Fibroblast of lung (primary cell): ENCODE results near the gene CYP2C19. TPM values are rescaled to one million over a fixed set of nuclear protein-coding genes. Genes with fewer than 3 reads are reported as not detected.

Experiments
- DNase-seq, 2 donors: peaks; one replicate each; pipeline versions ENCODE4 v3.0.0 to v3.0.0-alpha.2; 2010; ENCODE audit warnings: low read depth in 2 of 2
- H2AFZ ChIP-seq: 2 replicates; pipeline ENCODE4 v1.5.1; 2012; ENCODE audit warnings: low read length, control low read depth, inconsistent platforms
- H3K27ac ChIP-seq: 2 replicates; pipeline ENCODE4 v1.5.1; 2011; ENCODE audit warnings: low read length, control low read depth; ENCODE audit not compliant: insufficient read depth
- H3K27me3 ChIP-seq: 2 replicates; pipeline ENCODE4 v1.5.1; 2011; ENCODE audit warnings: mild to moderate bottlenecking, low read length; ENCODE audit not compliant: control insufficient read depth, insufficient read depth
- H3K36me3 ChIP-seq: 2 replicates; pipeline ENCODE4 v1.5.1; 2011; ENCODE audit warnings: low read length; ENCODE audit not compliant: control insufficient read depth, insufficient read depth
- H3K4me1 ChIP-seq: 2 replicates; pipeline ENCODE4 v1.5.1; 2011; ENCODE audit warnings: low read length; ENCODE audit not compliant: control insufficient read depth, insufficient read depth; ENCODE audit errors: extremely low read depth
- H3K4me2 ChIP-seq: 2 replicates; pipeline ENCODE4 v1.5.1; 2011; ENCODE audit warnings: low read length, control low read depth; ENCODE audit not compliant: insufficient read depth; ENCODE audit errors: extremely low read depth
- H3K4me3 ChIP-seq, 4 experiments: fragments of 200-600 bp in 1 of 4; sonication (generic) in 1 of 4; replicated peaks in 1 of 4; 2 replicates each; pipeline ENCODE4 v1.5.1; 2011 to 2016; ENCODE audit warnings: low read length in 4 of 4, low read depth in 3 of 4, mild to moderate bottlenecking in 3 of 4, control low read depth in 2 of 4, inconsistent platforms in 1 of 4, mixed read lengths in 1 of 4; ENCODE audit not compliant: insufficient read depth in 1 of 4; ENCODE audit errors: control extremely low read depth in 1 of 4
- H3K79me2 ChIP-seq: 2 replicates; pipeline ENCODE4 v1.5.1; 2012; ENCODE audit warnings: mild to moderate bottlenecking, low read length, inconsistent platforms; ENCODE audit not compliant: control insufficient read depth, insufficient read depth
- H3K9ac ChIP-seq: 2 replicates; pipeline ENCODE4 v1.5.1; 2011; ENCODE audit warnings: mild to moderate bottlenecking, low read length, control low read depth; ENCODE audit not compliant: insufficient read depth
- H3K9me3 ChIP-seq: 2 replicates; pipeline ENCODE4 v1.5.1; 2012; ENCODE audit warnings: low read depth, low read length; ENCODE audit not compliant: control insufficient read depth, insufficient read depth
- H4K20me1 ChIP-seq: 2 replicates; pipeline ENCODE4 v1.5.1; 2011; ENCODE audit warnings: low read length; ENCODE audit not compliant: control insufficient read depth, insufficient read depth; ENCODE audit errors: extremely low read depth
- EZH2 ChIP-seq: IDR thresholded peaks from 2 replicates; pipeline ENCODE4 v1.5.1; 2012; ENCODE audit warnings: low read length, control low read depth, mild to moderate bottlenecking; ENCODE audit errors: missing control alignments
- polyA plus RNA-seq, 2 donors: library from polyadenylated mRNA; depleted of rRNA in 1 of 2; stranded (reverse) in 1 of 2; unstranded in 1 of 2; fragments of >200 nt; gene quantifications; 2 replicates each; pipeline ENCODE4 v1.2.1, GENCODE V29; 2011 to 2012; ENCODE audit warnings: missing spikeins in 1 of 2
- total RNA-seq: library from RNA; depleted of rRNA; stranded (reverse); fragments of >200 nt; gene quantifications from 2 replicates; pipeline ENCODE4 v1.2.1, GENCODE V29; 2014
- TF ChIP-seq, protein P1 (sequence below), 2 donors: IDR thresholded peaks in 1 of 2; conservative IDR thresholded peaks in 1 of 2; 1 replicate in 1 of 2; 2 replicates in 1 of 2; pipeline ENCODE4 v1.5.1; 2011 to 2012; ENCODE audit warnings: low read length in 2 of 2, control low read depth in 1 of 2, inconsistent platforms in 1 of 2, low read depth in 1 of 2, mild to moderate bottlenecking in 1 of 2

The CYP2C19 gene
- total and polyA plus RNA-seq, 2 donors (not counting 1 experiment from before 2014, with no cell fraction given), result not detected

DNA sequence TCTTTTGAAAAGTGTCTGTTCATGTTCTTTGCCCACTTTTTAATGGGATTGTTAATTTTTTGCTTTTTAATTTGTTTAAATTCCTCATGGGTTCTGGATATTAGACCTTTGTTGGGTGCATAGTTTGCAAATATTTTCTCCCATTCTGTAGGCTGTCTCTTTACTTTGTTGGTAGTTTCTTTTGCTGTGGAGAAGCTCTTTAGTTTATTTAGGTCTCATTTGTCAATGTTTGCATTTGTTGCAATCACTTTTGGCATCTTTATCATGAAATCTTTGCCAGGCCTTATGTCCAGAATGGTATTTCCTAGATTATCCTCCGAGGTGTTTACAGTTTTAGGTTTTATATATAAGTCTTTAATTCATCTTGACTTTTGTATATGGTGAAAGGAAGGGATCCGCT, 23.9 kb upstream of the CYP2C19 start:
- H3K9me3 ChIP-seq, result no peaks in the 10 kb centered on the region
- TF ChIP-seq EZH2, result no peak
- TF ChIP-seq, protein P1, sequence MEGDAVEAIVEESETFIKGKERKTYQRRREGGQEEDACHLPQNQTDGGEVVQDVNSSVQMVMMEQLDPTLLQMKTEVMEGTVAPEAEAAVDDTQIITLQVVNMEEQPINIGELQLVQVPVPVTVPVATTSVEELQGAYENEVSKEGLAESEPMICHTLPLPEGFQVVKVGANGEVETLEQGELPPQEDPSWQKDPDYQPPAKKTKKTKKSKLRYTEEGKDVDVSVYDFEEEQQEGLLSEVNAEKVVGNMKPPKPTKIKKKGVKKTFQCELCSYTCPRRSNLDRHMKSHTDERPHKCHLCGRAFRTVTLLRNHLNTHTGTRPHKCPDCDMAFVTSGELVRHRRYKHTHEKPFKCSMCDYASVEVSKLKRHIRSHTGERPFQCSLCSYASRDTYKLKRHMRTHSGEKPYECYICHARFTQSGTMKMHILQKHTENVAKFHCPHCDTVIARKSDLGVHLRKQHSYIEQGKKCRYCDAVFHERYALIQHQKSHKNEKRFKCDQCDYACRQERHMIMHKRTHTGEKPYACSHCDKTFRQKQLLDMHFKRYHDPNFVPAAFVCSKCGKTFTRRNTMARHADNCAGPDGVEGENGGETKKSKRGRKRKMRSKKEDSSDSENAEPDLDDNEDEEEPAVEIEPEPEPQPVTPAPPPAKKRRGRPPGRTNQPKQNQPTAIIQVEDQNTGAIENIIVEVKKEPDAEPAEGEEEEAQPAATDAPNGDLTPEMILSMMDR (conservative IDR thresholded peaks at IDR 0.05 in 1 of 2, IDR thresholded peaks at IDR 0.05 in 1 of 2; ENCODE audit: low read depth in 1 of 2, low read length in 2 of 2), result no peak
- H3K4me2 ChIP-seq, result no peak overlapping the region
- H3K4me3 ChIP-seq, result no peak overlapping the region
- no peak overlapping the region for H3K9ac ChIP-seq
- no peaks in the 10 kb centered on the region for H4K20me1 ChIP-seq
- H3K27me3 ChIP-seq, result no peaks in the 10 kb centered on the region
- no peaks in the 10 kb centered on the region for H3K4me1 ChIP-seq
- no peaks in the 10 kb centered on the region for H3K79me2 ChIP-seq
- no peak for DNase-seq
- no peak overlapping the region for H3K27ac ChIP-seq
- H2AFZ ChIP-seq, result no peak overlapping the region
- H3K36me3 ChIP-seq, result no peaks in the 10 kb centered on the region

DNA sequence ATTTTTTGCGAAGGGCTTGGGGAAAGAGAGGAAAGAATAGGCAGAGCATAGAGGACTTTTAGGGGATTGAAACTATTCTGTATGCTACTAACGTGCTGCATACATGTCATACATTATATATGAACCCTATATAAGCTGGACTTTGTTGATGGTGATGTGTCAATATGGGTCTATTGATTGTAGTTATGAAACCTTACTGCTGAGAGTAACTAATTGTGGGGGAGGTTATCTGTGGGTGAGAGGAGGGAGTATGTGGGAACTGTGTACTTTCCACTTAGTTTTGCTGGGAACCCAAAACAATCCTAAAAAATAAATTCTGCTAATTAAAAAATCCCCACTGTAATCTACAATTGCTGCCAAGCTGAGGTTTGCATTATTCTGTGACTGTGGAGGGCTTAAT, 15.3 kb upstream of the CYP2C19 start:
- Histone ChIP-seq H3K27ac (no peak overlapping the region), H3K4me3 (no peak overlapping the region)
- TF ChIP-seq, protein P1 (conservative IDR thresholded peaks at IDR 0.05 in 1 of 2, IDR thresholded peaks at IDR 0.05 in 1 of 2; ENCODE audit: low read depth in 1 of 2, low read length in 2 of 2), result no peak
- no peak for TF ChIP-seq EZH2

DNA sequence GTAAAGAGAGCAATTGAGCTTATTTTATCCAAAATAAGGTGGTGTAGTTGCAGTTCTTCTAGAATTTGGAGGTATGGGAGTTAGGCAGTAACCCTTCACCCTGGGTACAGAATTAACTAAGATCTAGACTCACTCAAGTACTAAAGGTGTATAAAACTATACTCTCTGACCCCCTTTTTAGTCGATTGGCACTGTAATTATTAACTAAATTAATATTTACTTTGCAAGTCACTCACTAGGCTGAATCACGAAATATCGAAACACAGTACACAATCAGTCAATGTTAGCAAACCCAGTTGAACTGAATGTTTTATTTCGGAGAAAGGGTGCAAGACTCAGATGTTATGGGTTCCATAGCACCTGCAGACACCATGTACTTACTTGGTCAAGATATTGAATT, 14.6 kb upstream of the CYP2C19 start:
- Histone ChIP-seq H3K4me1 (no peaks in the 10 kb centered on the region), H3K79me2 (no peaks in the 10 kb centered on the region), H3K36me3 (no peaks in the 10 kb centered on the region), H3K4me2 (no peak overlapping the region), H2AFZ (no peak overlapping the region), H3K4me3 (no peak overlapping the region), H3K9me3 (no peaks in the 10 kb centered on the region), H3K27me3 (no peaks in the 10 kb centered on the region), H3K9ac (no peak overlapping the region), H3K27ac (no peak overlapping the region), H4K20me1 (no peaks in the 10 kb centered on the region)
- TF ChIP-seq, protein P1 (conservative IDR thresholded peaks at IDR 0.05 in 1 of 2, IDR thresholded peaks at IDR 0.05 in 1 of 2; ENCODE audit: low read depth in 1 of 2, low read length in 2 of 2), result no peak
- DNase-seq, result no peak

More for the DNA sequence above, 15.3 kb upstream of the CYP2C19 start:
- H2AFZ ChIP-seq, result no peak overlapping the region
- H3K9ac ChIP-seq, result no peak overlapping the region
- H3K4me2 ChIP-seq, result no peak overlapping the region
- H3K9me3 ChIP-seq, result no peaks in the 10 kb centered on the region
- H3K4me1 ChIP-seq, result no peaks in the 10 kb centered on the region
- no peak for DNase-seq
- no peaks in the 10 kb centered on the region for H4K20me1 ChIP-seq
- no peaks in the 10 kb centered on the region for H3K36me3 ChIP-seq
- no peaks in the 10 kb centered on the region for H3K27me3 ChIP-seq
- H3K79me2 ChIP-seq, result no peaks in the 10 kb centered on the region
